ENCODE results near the gene TMEM196.
A peak's percentile ranks its signal among the peaks of the same experiment; 100 is the strongest.

Gene TMEM196

GRCh38 chr7:19772841-19773760 lies at the start of gene TMEM196:
Gene TMEM196 (minus strand): TSS chr7:19773617. CDS start chr7:19772696, 921 bp downstream.
- DNase-seq = no peak

GRCh38 chr7:19816128-19816527 lies 42.7 kb upstream of the TMEM196 start:
- DNase-seq = no peak

DNA sequence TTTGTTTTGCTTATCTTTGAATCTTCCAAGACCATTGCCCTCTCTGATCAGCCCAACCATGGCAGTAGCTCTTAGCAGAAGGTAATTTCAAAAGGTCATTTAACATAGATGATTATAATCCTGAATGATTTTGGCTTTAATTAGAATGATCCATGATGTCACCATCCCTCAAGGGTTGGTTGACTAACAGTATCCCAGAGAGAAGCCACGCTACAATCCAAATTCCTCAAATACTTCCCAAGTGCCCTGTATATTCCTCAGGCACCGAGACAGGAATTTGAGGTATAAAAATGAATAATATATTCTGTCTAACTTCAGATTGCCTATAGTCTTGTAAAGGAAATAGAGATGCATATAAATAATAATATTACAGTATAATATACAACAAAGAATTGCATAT lies 42.1 kb upstream of the TMEM196 start:
- DNase-seq = no peak

DNA sequence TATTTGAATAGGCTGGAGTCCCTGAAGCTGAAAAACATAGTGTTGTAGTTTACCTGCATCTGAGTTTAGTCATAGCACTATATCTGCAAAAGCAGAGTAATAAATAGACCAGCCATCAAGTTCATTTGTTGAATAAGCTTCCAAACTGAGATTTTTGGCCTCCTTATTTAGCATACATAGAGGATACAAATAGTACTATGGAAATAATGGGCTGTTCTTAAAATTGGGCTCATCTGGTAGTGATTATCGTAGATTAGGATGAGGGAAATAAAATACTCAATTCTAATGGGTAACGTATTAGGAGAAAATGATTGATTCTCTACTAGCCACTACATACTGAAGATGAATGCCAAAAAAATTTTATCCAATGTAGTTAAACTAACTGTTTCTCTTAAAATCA lies 41.4 kb upstream of the TMEM196 start:
- DNase-seq = no peak

- DNase-seq = no peak
These were observed 38.0 kb upstream of the TMEM196 start for GRCh38 chr7:19811386-19811785.

- DNase-seq = no peak
These were observed 25.6 kb upstream of the TMEM196 start for GRCh38 chr7:19798986-19799385.

- no peak for DNase-seq
These were observed 10.1 kb upstream of the TMEM196 start for GRCh38 chr7:19783541-19783940.

DNA sequence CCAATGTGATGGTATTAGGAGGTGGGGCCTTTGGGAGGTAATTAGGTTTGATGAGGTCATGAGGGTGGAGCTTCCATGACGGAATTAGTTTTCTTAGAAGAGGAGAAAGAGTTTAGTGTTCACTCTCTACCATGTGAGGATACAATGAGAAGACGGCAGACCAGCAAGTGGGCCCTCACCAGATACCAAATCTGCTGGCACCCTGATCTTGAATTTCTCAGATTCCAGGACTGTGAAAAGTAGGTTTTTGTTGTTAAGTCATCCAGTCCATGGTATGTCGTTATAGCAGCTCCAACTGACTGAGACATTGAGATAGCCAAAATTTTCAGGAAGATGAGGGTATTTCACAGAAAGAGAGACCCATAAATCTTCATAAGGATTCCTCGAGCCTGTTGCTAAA lies 3.6 kb upstream of the TMEM196 start:
- DNase-seq = no peak

DNA sequence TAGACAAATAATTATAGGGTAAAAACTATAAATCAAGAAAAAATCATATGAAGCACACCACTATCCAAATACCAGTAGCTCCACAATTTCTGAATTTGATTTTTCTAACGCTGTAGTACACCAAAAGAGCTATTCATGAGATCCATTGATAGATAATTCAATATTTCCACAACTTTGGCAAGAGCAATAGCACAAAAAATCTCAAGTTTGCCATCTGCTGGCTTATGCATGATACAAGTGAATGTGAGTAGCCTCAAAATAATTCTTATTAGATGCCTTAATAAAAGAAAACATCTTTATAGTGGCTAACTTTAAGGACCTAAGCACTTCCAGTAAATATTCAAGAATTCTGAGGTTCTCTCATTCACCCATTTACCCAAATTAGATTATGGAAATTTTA lies 2.2 kb upstream of the TMEM196 start:
- DNase-seq = no peak

DNA sequence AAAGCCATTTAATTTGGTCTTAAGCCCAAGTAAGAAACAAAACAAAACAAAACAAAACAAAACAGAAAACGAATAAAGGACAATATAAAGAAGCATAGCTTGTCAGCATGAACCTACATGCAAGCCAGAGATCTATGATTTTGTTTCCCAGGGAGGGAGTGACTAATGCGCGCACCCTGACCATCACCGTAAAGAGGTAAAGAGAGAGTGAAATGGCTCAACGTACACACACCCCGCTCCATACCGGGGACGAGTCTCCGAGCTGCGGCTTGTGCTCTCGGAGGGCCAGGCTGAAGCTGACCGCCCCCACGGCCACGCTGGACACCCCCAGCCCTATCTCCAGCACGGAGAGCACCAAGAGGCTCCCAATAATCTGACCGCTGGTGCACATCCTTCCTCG lies 1.1 kb downstream of the TMEM196 start:
- no peak for DNase-seq

- DNase-seq = no peak
These were observed 10.8 kb downstream of the TMEM196 start for GRCh38 chr7:19762631-19763030.

- DNase-seq = no peak
These were observed 18.8 kb downstream of the TMEM196 start for GRCh38 chr7:19754521-19755116.

- DNase-seq = no peak
These were observed 21.4 kb downstream of the TMEM196 start for GRCh38 chr7:19752020-19752419.

DNA sequence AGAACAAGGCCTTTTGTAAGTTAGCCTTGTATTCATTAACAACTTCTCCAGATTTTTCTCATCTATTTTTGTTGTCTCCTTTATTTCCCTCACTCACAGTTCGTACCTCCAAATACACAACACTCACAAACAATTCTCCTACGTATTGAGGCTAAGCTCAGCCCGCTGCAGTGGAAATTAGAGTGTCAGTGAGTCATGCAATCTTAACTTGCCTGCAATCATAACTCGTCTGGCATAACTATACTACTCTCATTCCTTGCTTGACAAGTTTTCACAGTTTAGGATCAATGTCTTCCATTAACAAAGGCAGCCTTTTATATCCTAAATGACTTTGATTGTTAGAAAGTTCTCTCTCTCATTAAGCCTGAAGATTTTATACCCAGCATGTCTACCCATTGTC lies 23.8 kb downstream of the TMEM196 start:
- DNase-seq = no peak

DNA sequence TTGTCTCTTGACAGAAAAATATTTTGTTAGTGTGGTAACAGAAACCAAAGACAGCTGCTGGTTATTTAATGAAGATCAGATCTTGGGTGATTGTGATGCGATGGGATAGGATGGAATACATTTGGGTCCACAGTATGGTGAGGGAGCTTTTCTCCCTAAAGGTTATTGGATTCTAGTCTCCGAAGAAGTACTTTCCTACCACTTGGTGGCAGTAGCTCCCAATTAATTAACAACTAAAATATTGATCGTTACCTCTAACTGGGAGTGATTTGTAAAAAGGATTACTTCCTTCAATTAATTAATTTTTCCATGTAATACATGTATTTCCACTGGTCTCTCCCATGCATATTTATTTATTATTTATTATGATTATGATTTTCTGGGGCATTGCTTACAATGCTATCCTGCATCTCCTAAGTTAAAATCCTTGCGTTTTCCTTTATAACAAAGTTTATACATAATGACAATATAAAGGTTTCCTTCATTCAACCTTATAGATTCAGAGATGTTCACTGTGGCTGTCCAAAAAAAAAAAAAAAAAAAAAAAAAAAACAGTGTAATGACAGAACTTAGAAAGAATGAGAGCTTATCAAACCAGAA lies 25.6 kb downstream of the TMEM196 start:
- DNase-seq = no peak

DNA sequence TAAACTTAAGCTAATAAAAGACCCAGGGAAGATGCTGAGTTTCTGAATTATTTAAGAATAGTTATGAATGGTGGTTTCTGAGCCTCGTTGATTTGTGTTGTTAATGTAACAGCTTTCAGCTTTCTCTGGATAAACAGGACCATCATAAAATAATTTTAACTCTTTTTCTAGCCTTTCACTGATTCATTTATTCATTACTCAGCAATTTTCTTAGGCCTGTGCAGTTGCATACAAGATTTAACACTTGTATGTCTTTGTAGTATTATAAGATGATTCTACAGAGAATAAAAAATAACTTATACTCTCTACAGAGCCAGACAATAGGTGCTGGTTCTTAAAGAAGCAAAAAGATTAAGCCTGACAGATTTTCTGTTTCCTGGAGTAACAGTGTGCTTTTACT lies 29.3 kb downstream of the TMEM196 start:
- DNase-seq = no peak

GRCh38 chr7:19728716-19729115 lies 44.7 kb downstream of the TMEM196 start:
- no peak for DNase-seq

GRCh38 chr7:19725770-19726169 lies 47.6 kb downstream of the TMEM196 start:
- no peak for DNase-seq

- DNase-seq = no peak
These were observed 57.9 kb downstream of the TMEM196 start for GRCh38 chr7:19715499-19715898.

GRCh38 chr7:19713676-19714075 lies 59.7 kb downstream of the TMEM196 start:
- peak; percentile 14 to 19 for DNase-seq

- DNase-seq = no peak
These were observed 64.2 kb downstream of the TMEM196 start for GRCh38 chr7:19709249-19709578.

DNA sequence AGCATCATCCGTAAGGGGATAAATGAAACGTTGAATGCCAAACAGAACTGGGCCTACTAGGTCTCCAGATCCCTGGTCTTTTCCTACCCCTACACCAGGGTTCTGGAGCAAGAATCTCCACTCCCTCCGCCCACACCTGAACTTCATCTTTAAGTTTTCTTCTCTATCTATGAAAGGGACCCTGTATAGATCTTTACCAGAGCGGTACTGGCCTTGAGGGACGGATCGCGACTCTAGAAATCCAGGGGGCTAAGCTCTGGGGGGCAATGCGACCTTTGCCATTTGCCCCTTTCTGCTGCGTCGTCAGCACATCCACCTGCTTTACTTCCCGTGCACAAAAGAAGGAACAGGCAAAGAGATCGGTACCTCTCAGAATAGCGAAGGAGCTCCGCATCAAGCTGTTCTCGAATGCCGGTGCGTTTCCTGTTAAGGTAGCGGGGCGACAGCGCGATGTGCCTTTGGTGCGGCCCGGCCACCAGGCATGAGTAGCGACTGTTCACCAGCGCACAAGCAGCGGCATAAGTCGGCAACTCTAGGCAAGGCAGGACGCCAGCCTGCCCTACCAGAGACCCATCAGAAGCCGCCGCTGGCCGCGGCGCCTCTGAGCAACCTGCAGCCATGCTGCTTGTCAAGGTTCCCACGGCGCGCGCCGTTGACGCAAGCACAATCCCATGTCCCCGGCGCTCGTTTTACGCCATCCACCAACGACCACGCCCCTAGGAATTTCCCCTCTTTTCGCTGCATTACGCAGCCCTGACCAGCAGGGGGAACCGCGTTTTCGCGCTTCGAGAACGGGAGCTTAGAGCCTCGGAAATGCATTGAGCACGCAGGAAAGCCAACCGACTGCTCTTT lies 64.8 kb downstream of the TMEM196 start, which contains the start of gene POLR1F:
TSS of gene POLR1F (minus strand) at position 641 of the 852 bp plus-strand sequence. CDS start at position 620, 21 bp downstream.
- peak; percentile 87 to 92 for DNase-seq

GRCh38 chr7:19707240-19707639 lies 66.2 kb downstream of the TMEM196 start:
- DNase-seq = no peak
